Osteocyte (in vitro differentiated cells): ENCODE measurements around the gene PRR11. TPM values are rescaled to one million over a fixed set of nuclear protein-coding genes. Genes with fewer than 3 reads are reported as not detected.
A peak's percentile ranks its signal among the peaks of the same experiment; 100 is the strongest.
"Not testable (repeated sequence)": the region's sequence is repeated elsewhere in the genome, so short reads cannot be mapped to it uniquely, and the experiment has no call there.

Experiments
- DNase-seq: peaks from one replicate; pipeline ENCODE4 v3.0.0; 2021; ENCODE audit warnings: mixed read lengths; ENCODE audit not compliant: unreplicated experiment; ENCODE audit errors: extremely low spot score
- H3K27ac Mint-ChIP-seq: one replicate; pipeline ENCODE4 v1.8.0; 2021; ENCODE audit warnings: mild to moderate bottlenecking, mixed read lengths; ENCODE audit not compliant: unreplicated experiment
- H3K27me3 Mint-ChIP-seq: one replicate; pipeline ENCODE4 v1.8.0; 2021; ENCODE audit warnings: mixed read lengths; ENCODE audit not compliant: unreplicated experiment
- H3K36me3 Mint-ChIP-seq: one replicate; pipeline ENCODE4 v1.8.0; 2021; ENCODE audit warnings: mixed read lengths; ENCODE audit not compliant: unreplicated experiment
- H3K4me1 Mint-ChIP-seq: one replicate; pipeline ENCODE4 v1.8.0; 2021; ENCODE audit warnings: mixed read lengths; ENCODE audit not compliant: unreplicated experiment
- H3K4me3 Mint-ChIP-seq: one replicate; pipeline ENCODE4 v1.8.0; 2021; ENCODE audit warnings: mild to moderate bottlenecking, moderate library complexity, mixed read lengths; ENCODE audit not compliant: unreplicated experiment
- H3K9me3 Mint-ChIP-seq: one replicate; pipeline ENCODE4 v1.8.0; 2021; ENCODE audit warnings: mixed read lengths; ENCODE audit not compliant: unreplicated experiment
- CTCF ChIP-seq: fragments of 200-600 bp; sonication (generic); IDR thresholded peaks from 2 replicates; pipeline ENCODE4 v1.5.0; 2021; ENCODE audit warnings: antibody characterized with exemption, mild to moderate bottlenecking, moderate library complexity
- total RNA-seq: library from RNA; stranded (reverse); gene quantifications from 2 replicates; pipeline ENCODE4 v1.2.1, GENCODE V29; 2021

Gene PRR11
- total RNA-seq, 1 donor from 2014 or later: 11.1 TPM

- no peak overlapping the region for H3K4me3 Mint-ChIP-seq
- H3K27me3 Mint-ChIP-seq: no peaks in the 10 kb centered on the region
- no peak for TF ChIP-seq CTCF
- DNase-seq: peak; percentile 68
- H3K27ac Mint-ChIP-seq: no peak overlapping the region
- peaks cover 2% of the 10 kb centered on the region for H3K36me3 Mint-ChIP-seq
- peaks cover 10% of the 10 kb centered on the region for H3K4me1 Mint-ChIP-seq
- H3K9me3 Mint-ChIP-seq: no peaks in the 10 kb centered on the region
Measured at GRCh38 chr17:59223813-59224212, 68.3 kb downstream of the PRR11 start.

- DNase-seq: peak; percentile 15
- H3K36me3 Mint-ChIP-seq, H3K4me3 Mint-ChIP-seq, H3K27ac Mint-ChIP-seq, H3K27me3 Mint-ChIP-seq, H3K4me1 Mint-ChIP-seq, H3K9me3 Mint-ChIP-seq: not testable (repeated sequence)
Measured at GRCh38 chr17:59228588-59228987, 73.0 kb downstream of the PRR11 start.

- Mint-ChIP-seq H3K27me3 (peaks cover 2% of the 10 kb centered on the region), H3K36me3 (no peaks in the 10 kb centered on the region), H3K4me3 (no peak overlapping the region), H3K27ac (no peak overlapping the region), H3K9me3 (no peaks in the 10 kb centered on the region), H3K4me1 (no peaks in the 10 kb centered on the region)
- no peak for TF ChIP-seq CTCF
- peak; percentile 17 for DNase-seq
Measured at GRCh38 chr17:59230764-59231163, 75.2 kb downstream of the PRR11 start.

GRCh38 chr17:59234631-59235030 lies 79.1 kb downstream of the PRR11 start:
- Mint-ChIP-seq H3K27ac (no peak overlapping the region), H3K4me3 (no peak overlapping the region), H3K27me3 (peaks cover 2% of the 10 kb centered on the region), H3K4me1 (no peaks in the 10 kb centered on the region), H3K9me3 (no peaks in the 10 kb centered on the region), H3K36me3 (no peaks in the 10 kb centered on the region)
- DNase-seq: no peak
- TF ChIP-seq CTCF: no peak

GRCh38 chr17:59238906-59239305 lies 83.4 kb downstream of the PRR11 start:
- Mint-ChIP-seq H3K36me3 (no peaks in the 10 kb centered on the region), H3K4me1 (no peaks in the 10 kb centered on the region), H3K4me3 (no peak overlapping the region), H3K27me3 (peaks cover 2% of the 10 kb centered on the region), H3K9me3 (no peaks in the 10 kb centered on the region), H3K27ac (no peak overlapping the region)
- no peak for DNase-seq
- no peak for TF ChIP-seq CTCF

- Mint-ChIP-seq H3K27me3 (no peaks in the 10 kb centered on the region), H3K27ac (no peak overlapping the region), H3K4me1 (no peaks in the 10 kb centered on the region), H3K4me3 (no peak overlapping the region), H3K36me3 (no peaks in the 10 kb centered on the region), H3K9me3 (no peaks in the 10 kb centered on the region)
- DNase-seq: no peak
- TF ChIP-seq CTCF: no peak
Measured at GRCh38 chr17:59244081-59244480, 88.5 kb downstream of the PRR11 start.
